Esophagus muscularis mucosa (tissue), 4 donors: ENCODE measurements around the gene MATK. TPM values are rescaled to one million over a fixed set of nuclear protein-coding genes. Genes with fewer than 3 reads are reported as not detected.
"Not testable (repeated sequence)": the region's sequence is repeated elsewhere in the genome, so short reads cannot be mapped to it uniquely, and the experiment has no call there.

Source experiments
- DNase-seq: peaks from one replicate; pipeline ENCODE4 v3.0.0-alpha.2; 2017; ENCODE audit errors: extremely low spot score
- H3K27ac ChIP-seq, 4 donors: fragments of 200-600 bp; sonication (generic); replicated peaks in 1 of 4; 1 replicate in 3 of 4; 2 replicates in 1 of 4; pipeline ENCODE4 v1.5.1; 2016 to 2019; ENCODE audit warnings: mild to moderate bottlenecking in 1 of 4
- H3K27me3 ChIP-seq, 4 donors: fragments of 200-600 bp; sonication (generic); one replicate each; pipeline versions ENCODE4 v1.5.1 to v1.6.0; 2016 to 2019
- H3K36me3 ChIP-seq, 4 donors: fragments of 200-600 bp; sonication (generic); one replicate each; pipeline ENCODE4 v1.5.1; 2016 to 2019
- H3K4me1 ChIP-seq, 4 donors: fragments of 200-600 bp; sonication (generic); one replicate each; pipeline ENCODE4 v1.5.1; 2016 to 2019
- H3K4me3 ChIP-seq, 4 donors: fragments of 200-600 bp; sonication (generic); 1 replicate in 2 of 4; 2 replicates in 2 of 4; pipeline ENCODE4 v1.5.1; 2016 to 2019; ENCODE audit warnings: mild to moderate bottlenecking in 4 of 4, moderate library complexity in 1 of 4
- H3K9me3 ChIP-seq, 4 donors: fragments of 200-600 bp; sonication (generic); 1 replicate in 3 of 4; 2 replicates in 1 of 4; pipeline ENCODE4 v1.5.1; 2016 to 2019
- CTCF ChIP-seq, 3 experiments: fragments of 200-600 bp in 2 of 3; fragments of 450-650 bp in 1 of 3; sonication (generic) in 2 of 3; IDR thresholded peaks; one replicate each; pipeline ENCODE4 v1.5.1; 2017 to 2019; ENCODE audit warnings: antibody characterized with exemption in 3 of 3, mild to moderate bottlenecking in 2 of 3, moderate library complexity in 1 of 3
- EP300 ChIP-seq: sonication (generic); formaldehyde crosslinking; IDR thresholded peaks from one replicate; pipeline ENCODE4 v1.6.1; 2017; ENCODE audit warnings: antibody characterized with exemption
- POLR2A ChIP-seq: fragments of 450-650 bp; IDR thresholded peaks from one replicate; pipeline ENCODE4 v1.6.1; 2017; ENCODE audit warnings: antibody characterized with exemption, moderate library complexity, mild to moderate bottlenecking, low read depth
- POLR2AphosphoS5 ChIP-seq, 2 donors: sonication (generic); formaldehyde crosslinking; IDR thresholded peaks; one replicate each; pipeline ENCODE4 v1.6.1; 2017; ENCODE audit warnings: antibody characterized with exemption in 2 of 2
- WGBS: methylation state at CpG from one replicate; pipeline ENCODE4 v1.1.5; 2018; 5-methylcytosine and 5-hydroxymethylcytosine counted together
- intact Hi-C: fragments of 100-400 bp; cut with DNase I; formaldehyde crosslinking; loops from one replicate; pipeline ENCODE4 v1.15.1; 2023
- total RNA-seq, 4 donors: library from RNA; depleted of rRNA; stranded (reverse); fragments of >200 nt; gene quantifications; one replicate each; pipeline versions ENCODE4 v1.1.0 to v1.2.1, GENCODE V29; 2016

The MATK gene
- total RNA-seq, 4 donors from 2014 or later = 0.13 to 2.9 (median 1.8) TPM

- H3K9me3 ChIP-seq = no peaks in the 10 kb centered on the region
- intact Hi-C loops = loop anchor here (10.0 kb wide), 1 partner anchor 205 kb away; the partner anchor contains the start of gene DAPK3
- H3K4me1 ChIP-seq = peaks cover 0 to 7% (median 0%) of the 10 kb centered on the region in 4 donors
- WGBS = 83% methylated on average over 7 of the region's 17 CpGs
- DNase-seq = no peak
- peaks cover 0 to 18% (median 0%) of the 10 kb centered on the region in 4 donors for H3K27me3 ChIP-seq
- no peak overlapping the region for H3K4me3 ChIP-seq
- no peak overlapping the region for H3K27ac ChIP-seq
- H3K36me3 ChIP-seq = peaks cover 32 to 52% (median 46%) of the 10 kb centered on the region in 4 donors
- no peak for TF ChIP-seq CTCF (IDR thresholded peaks at IDR 0.05)
- TF ChIP-seq EP300 = no peak
- no peak for TF ChIP-seq POLR2AphosphoS5 (IDR thresholded peaks at IDR 0.05)
- no peak for TF ChIP-seq POLR2A
Measured at GRCh38 chr19:3769494-3769893, 16.7 kb downstream of the MATK start.

- 95% methylated on average over 7 of the region's 7 CpGs for WGBS
- TF ChIP-seq POLR2AphosphoS5 (IDR thresholded peaks at IDR 0.05) = no peak
- Histone ChIP-seq H3K4me1 (peaks cover 0 to 12% (median 3%) of the 10 kb centered on the region in 4 donors), H3K27ac (no peak overlapping the region), H3K9me3 (no peaks in the 10 kb centered on the region), H3K27me3 (peaks cover 0 to 18% (median 0%) of the 10 kb centered on the region in 4 donors), H3K4me3 (no peak overlapping the region), H3K36me3 (peaks cover 32 to 52% (median 46%) of the 10 kb centered on the region in 4 donors)
- no peak for DNase-seq
- intact Hi-C loops = loop anchor here (10.0 kb wide), 1 partner anchor 206 kb away; the partner anchor contains the start of gene DAPK3
Measured at GRCh38 chr19:3768748-3769099, 17.5 kb downstream of the MATK start.

GRCh38 chr19:3768015-3768747, 18.0 kb downstream of the MATK start:
- TF ChIP-seq EP300 (no peak), CTCF (IDR thresholded peaks at IDR 0.05) (no peak), POLR2AphosphoS5 (IDR thresholded peaks at IDR 0.05) (no peak), POLR2A (no peak)
- Histone ChIP-seq H3K27me3 (peaks cover 0 to 18% (median 0%) of the 10 kb centered on the region in 4 donors), H3K9me3 (no peaks in the 10 kb centered on the region), H3K27ac (no peak overlapping the region), H3K4me3 (no peak overlapping the region), H3K4me1 (peaks cover 5 to 17% (median 8%) of the 10 kb centered on the region in 4 donors), H3K36me3 (peaks cover 32 to 52% (median 46%) of the 10 kb centered on the region in 4 donors)
- no peak for DNase-seq
- WGBS = 90% methylated on average over 16 of the region's 25 CpGs
- intact Hi-C loops = loop anchor here (10.0 kb wide), 1 partner anchor 207 kb away; the partner anchor contains the start of gene DAPK3

- peaks cover 32 to 52% (median 46%) of the 10 kb centered on the region in 4 donors for H3K36me3 ChIP-seq
- no peak overlapping the region for H3K27ac ChIP-seq
- intact Hi-C loops = loop anchor here (10.0 kb wide), 1 partner anchor 208 kb away; the partner anchor contains the start of gene DAPK3
- no peak for DNase-seq
- no peaks in the 10 kb centered on the region for H3K9me3 ChIP-seq
- no peak for TF ChIP-seq CTCF (IDR thresholded peaks at IDR 0.05)
- H3K4me3 ChIP-seq = no peak overlapping the region
- H3K27me3 ChIP-seq = peaks cover 0 to 16% (median 0%) of the 10 kb centered on the region in 4 donors
- WGBS = 85% methylated on average over 15 of the region's 23 CpGs
- H3K4me1 ChIP-seq = peaks cover 8 to 22% (median 14%) of the 10 kb centered on the region in 4 donors
Measured at GRCh38 chr19:3767050-3767449, 19.1 kb downstream of the MATK start.

GRCh38 chr19:3766520-3766919, 19.7 kb downstream of the MATK start:
- WGBS = 96% methylated on average over 4 of the region's 7 CpGs
- Histone ChIP-seq H3K36me3 (peaks cover 32 to 52% (median 46%) of the 10 kb centered on the region in 4 donors), H3K4me3 (no peak overlapping the region), H3K27me3 (peaks cover 0 to 10% (median 0%) of the 10 kb centered on the region in 4 donors), H3K9me3 (no peaks in the 10 kb centered on the region), H3K4me1 (peaks cover 11 to 22% (median 19%) of the 10 kb centered on the region in 4 donors), H3K27ac (no peak overlapping the region)
- no peak for TF ChIP-seq POLR2A
- intact Hi-C loops = loop anchor here (10.0 kb wide), 1 partner anchor 208 kb away; the partner anchor contains the start of gene DAPK3
- DNase-seq = no peak

GRCh38 chr19:3765757-3766156, 20.4 kb downstream of the MATK start:
- not testable (repeated sequence) for H3K27me3 ChIP-seq, H3K27ac ChIP-seq, H3K4me3 ChIP-seq, DNase-seq, H3K9me3 ChIP-seq
- 96% methylated on average over 5 of the region's 5 CpGs for WGBS
- Histone ChIP-seq H3K36me3 (peaks cover 32 to 52% (median 46%) of the 10 kb centered on the region in 4 donors), H3K4me1 (peaks cover 13 to 26% (median 23%) of the 10 kb centered on the region in 4 donors)
- intact Hi-C loops = loop anchor here (10.0 kb wide), 1 partner anchor 209 kb away; the partner anchor contains the start of gene DAPK3
